Thyroid gland (tissue), 4 donors: Measurements from ENCODE around the gene IFNAR1. TPM values are rescaled to one million over a fixed set of nuclear protein-coding genes. Genes with fewer than 3 reads are reported as not detected.

Experiments used
- DNase-seq, 2 donors: peaks; one replicate each; pipeline ENCODE4 v3.0.0-alpha.2; 2019
- H3K27ac ChIP-seq, 3 donors: fragments of 200-600 bp; sonication (generic); 1 replicate in 2 of 3; 2 replicates in 1 of 3; pipeline ENCODE4 v1.5.1; 2016 to 2019; ENCODE audit warnings: mild to moderate bottlenecking in 1 of 3, moderate library complexity in 1 of 3
- H3K27me3 ChIP-seq: fragments of 200-600 bp; sonication (generic); one replicate; pipeline ENCODE4 v1.5.1; 2019
- H3K36me3 ChIP-seq, 2 donors: fragments of 200-600 bp; sonication (generic); one replicate each; pipeline ENCODE4 v1.5.1; 2016 to 2019
- H3K4me1 ChIP-seq, 2 donors: fragments of 200-600 bp; sonication (generic); one replicate each; pipeline ENCODE4 v1.5.1; 2017 to 2019
- H3K4me3 ChIP-seq, 3 donors: fragments of 200-600 bp; sonication (generic); replicated peaks in 1 of 3; 1 replicate in 2 of 3; 2 replicates in 1 of 3; pipeline ENCODE4 v1.5.1; 2016; ENCODE audit warnings: mild to moderate bottlenecking in 1 of 3
- H3K9me3 ChIP-seq: fragments of 200-600 bp; sonication (generic); one replicate; pipeline ENCODE4 v1.5.1; 2017
- CTCF ChIP-seq, 6 experiments: fragments of 200-600 bp in 3 of 6; fragments of 450-650 bp in 3 of 6; sonication (generic) in 3 of 6; IDR thresholded peaks; one replicate each; pipeline ENCODE4 v1.5.1; 2016 to 2019; ENCODE audit warnings: antibody characterized with exemption in 6 of 6, mild to moderate bottlenecking in 2 of 6, inconsistent platforms in 1 of 6, moderate library complexity in 1 of 6
- POLR2A ChIP-seq, 2 donors: fragments of 450-650 bp; IDR thresholded peaks; one replicate each; pipeline ENCODE4 v1.6.1; 2017; ENCODE audit warnings: antibody characterized with exemption in 2 of 2, mild to moderate bottlenecking in 2 of 2, moderate library complexity in 1 of 2
- WGBS, 2 donors: methylation state at CpG; one replicate each; pipeline ENCODE4 v1.1.5; 2017; 5-methylcytosine and 5-hydroxymethylcytosine counted together
- intact Hi-C: fragments of 100-400 bp; cut with DNase I; formaldehyde crosslinking; loops from one replicate; pipeline ENCODE4 v1.15.1; 2023
- total RNA-seq, 4 donors: library from RNA; depleted of rRNA; stranded (reverse); fragments of >200 nt; gene quantifications; one replicate each; pipeline ENCODE4 v1.2.3, GENCODE V29; 2016

Gene IFNAR1
- total RNA-seq, 4 donors from 2014 or later = 37.0 to 51.2 (median 42.4) TPM

GRCh38 chr21:33388188-33388587 is 63.4 kb downstream of the IFNAR1 start:
- Histone ChIP-seq H3K9me3 (no peaks in the 10 kb centered on the region), H3K27ac (no peak overlapping the region), H3K27me3 (no peaks in the 10 kb centered on the region), H3K36me3 (no peaks in the 10 kb centered on the region), H3K4me1 (peaks cover 0 to under 1% of the 10 kb centered on the region in 2 donors), H3K4me3 (no peak overlapping the region)
- intact Hi-C loops = no loop called here
- TF ChIP-seq CTCF (IDR thresholded peaks at IDR 0.05) (no peak), POLR2A (IDR thresholded peaks at IDR 0.05) (no peak)
- no peak for DNase-seq
- WGBS, 2 donors = 88 to 89% methylated on average over 4 of the region's 4 CpGs

- 88 to 93% methylated on average over 5 of the region's 5 CpGs for WGBS, 2 donors
- Histone ChIP-seq H3K27ac (no peak overlapping the region), H3K9me3 (no peaks in the 10 kb centered on the region), H3K27me3 (no peaks in the 10 kb centered on the region), H3K4me1 (no peaks in the 10 kb centered on the region), H3K36me3 (no peaks in the 10 kb centered on the region), H3K4me3 (no peak overlapping the region)
- intact Hi-C loops = no loop called here
- DNase-seq = no peak
- TF ChIP-seq POLR2A (IDR thresholded peaks at IDR 0.05) = no peak
- TF ChIP-seq CTCF (IDR thresholded peaks at IDR 0.05) = no peak
These were observed 65.7 kb downstream of the IFNAR1 start for GRCh38 chr21:33390479-33390878.

- intact Hi-C loops = no loop called here
- TF ChIP-seq CTCF (IDR thresholded peaks at IDR 0.05) = no peak
- no peak for TF ChIP-seq POLR2A (IDR thresholded peaks at IDR 0.05)
These were observed 66.9 kb downstream of the IFNAR1 start for GRCh38 chr21:33391656-33392055.

GRCh38 chr21:33392284-33392985 is 67.7 kb downstream of the IFNAR1 start:
- TF ChIP-seq CTCF (IDR thresholded peaks at IDR 0.05) (no peak), POLR2A (IDR thresholded peaks at IDR 0.05) (no peak)
- H3K27me3 ChIP-seq = no peaks in the 10 kb centered on the region
- WGBS, 2 donors = 80 to 89% methylated on average over 11 of the region's 11 CpGs
- DNase-seq = no peak
- intact Hi-C loops = no loop called here
- no peak overlapping the region for H3K4me3 ChIP-seq
- H3K36me3 ChIP-seq = no peaks in the 10 kb centered on the region
- H3K9me3 ChIP-seq = no peaks in the 10 kb centered on the region
- peaks cover 6 to 9% of the 10 kb centered on the region in 2 donors for H3K4me1 ChIP-seq
- no peak overlapping the region for H3K27ac ChIP-seq

More at GRCh38 chr21:33391656-33392055, 66.9 kb downstream of the IFNAR1 start:
- Histone ChIP-seq H3K4me3 (no peak overlapping the region), H3K9me3 (no peaks in the 10 kb centered on the region), H3K27ac (no peak overlapping the region), H3K4me1 (peaks cover 2% of the 10 kb centered on the region in 2 donors), H3K36me3 (no peaks in the 10 kb centered on the region), H3K27me3 (no peaks in the 10 kb centered on the region)
- 76 to 80% methylated on average over 6 of the region's 6 CpGs for WGBS, 2 donors
- no peak for DNase-seq

GRCh38 chr21:33393348-33393747 is 68.6 kb downstream of the IFNAR1 start:
- Histone ChIP-seq H3K27me3 (no peaks in the 10 kb centered on the region), H3K4me1 (peaks cover 6 to 9% of the 10 kb centered on the region in 2 donors), H3K36me3 (no peaks in the 10 kb centered on the region), H3K4me3 (no peak overlapping the region), H3K9me3 (no peaks in the 10 kb centered on the region), H3K27ac (no peak overlapping the region)
- DNase-seq = no peak
- WGBS, 2 donors = 75 to 82% methylated on average over 5 of the region's 5 CpGs
- intact Hi-C loops = no loop called here
- TF ChIP-seq CTCF (IDR thresholded peaks at IDR 0.05) (no peak), POLR2A (IDR thresholded peaks at IDR 0.05) (no peak)
